ENCODE results near the gene ASB3. TPM values are rescaled to one million over a fixed set of nuclear protein-coding genes. Genes with fewer than 3 reads are reported as not detected.

The ASB3 gene
- polyA plus RNA-seq, 1 donor from 2014 or later = 60.4 TPM

GRCh38 chr2:53793821-53794220, 7.1 kb upstream of the ASB3 start:
- no peak overlapping the region for H3K4me3 ChIP-seq (ENCODE audit: low read length)
- no peak overlapping the region for H3K27ac ChIP-seq (ENCODE audit: low read length)
- H2AFZ ChIP-seq (ENCODE audit: low read depth, low read length) = no peak overlapping the region
- H4K20me1 ChIP-seq (ENCODE audit: insufficient read depth) = no peaks in the 10 kb centered on the region
- no peaks in the 10 kb centered on the region for H3K9me3 ChIP-seq (ENCODE audit: low read length)
- TF ChIP-seq POLR2AphosphoS5 (IDR thresholded peaks at IDR 0.05) (no peak), CTCF (IDR thresholded peaks at IDR 0.05; ENCODE audit: poor library complexity, severe bottlenecking) (no peak), SMC3 (conservative IDR thresholded peaks at IDR 0.05; ENCODE audit: poor library complexity) (no peak), RAD21 (conservative IDR thresholded peaks at IDR 0.05) (no peak), MXI1 (conservative IDR thresholded peaks at IDR 0.05; ENCODE audit: poor library complexity, severe bottlenecking) (no peak)
- H3K9ac ChIP-seq (ENCODE audit: low read length) = no peak overlapping the region
- H3K9me2 ChIP-seq (ENCODE audit: insufficient read depth, low read length) = no peaks in the 10 kb centered on the region
- H3K27me3 ChIP-seq (ENCODE audit: insufficient read depth, low read depth, low read length) = no peaks in the 10 kb centered on the region
- H3K79me2 ChIP-seq (replicated peaks; ENCODE audit: insufficient read depth, low read length) = peaks cover 7% of the 10 kb centered on the region
- no peak overlapping the region for H3K4me2 ChIP-seq (ENCODE audit: low read length)
- no peaks in the 10 kb centered on the region for H3F3A ChIP-seq (ENCODE audit: insufficient read depth, low read length, poor library complexity, severe bottlenecking)
- no peaks in the 10 kb centered on the region for H3K36me3 ChIP-seq (ENCODE audit: insufficient read depth, low read length)

GRCh38 chr2:53793261-53793660, 6.5 kb upstream of the ASB3 start:
- H3K4me2 ChIP-seq (ENCODE audit: low read length) = no peak overlapping the region
- no peaks in the 10 kb centered on the region for H3K9me3 ChIP-seq (ENCODE audit: low read length)
- H3K79me2 ChIP-seq (replicated peaks; ENCODE audit: insufficient read depth, low read length) = peaks cover 13% of the 10 kb centered on the region
- H3K9me2 ChIP-seq (ENCODE audit: insufficient read depth, low read length) = no peaks in the 10 kb centered on the region
- no peak for TF ChIP-seq SMC3 (conservative IDR thresholded peaks at IDR 0.05; ENCODE audit: poor library complexity)
- no peak for TF ChIP-seq EZH2 (IDR thresholded peaks at IDR 0.05; ENCODE audit: borderline replicate concordance, insufficient read depth, low read length, poor library complexity, severe bottlenecking)
- TF ChIP-seq REST (IDR thresholded peaks at IDR 0.05; ENCODE audit: borderline replicate concordance) = no peak
- TF ChIP-seq EP300 (conservative IDR thresholded peaks at IDR 0.05; ENCODE audit: poor library complexity, severe bottlenecking) = no peak
- no peak for TF ChIP-seq RAD21 (conservative IDR thresholded peaks at IDR 0.05)
- TF ChIP-seq MXI1 (conservative IDR thresholded peaks at IDR 0.05; ENCODE audit: poor library complexity, severe bottlenecking) = no peak
- TF ChIP-seq POLR2AphosphoS5 (IDR thresholded peaks at IDR 0.05) = no peak
- no peak overlapping the region for H3K27ac ChIP-seq (ENCODE audit: low read length)
- H2AFZ ChIP-seq (ENCODE audit: low read depth, low read length) = no peak overlapping the region
- no peaks in the 10 kb centered on the region for H3F3A ChIP-seq (ENCODE audit: insufficient read depth, low read length, poor library complexity, severe bottlenecking)
- no peak overlapping the region for H3K9ac ChIP-seq (ENCODE audit: low read length)
- H3K27me3 ChIP-seq (ENCODE audit: insufficient read depth, low read depth, low read length) = no peaks in the 10 kb centered on the region
- H3K36me3 ChIP-seq (ENCODE audit: insufficient read depth, low read length) = no peaks in the 10 kb centered on the region
- H3K4me3 ChIP-seq (ENCODE audit: low read length) = no peak overlapping the region
- H4K20me1 ChIP-seq (ENCODE audit: insufficient read depth) = no peaks in the 10 kb centered on the region

Measured in neural cell (in vitro differentiated cells).